Endothelial cell of umbilical vein (primary cell): ENCODE data around the gene ASPHD1. TPM values are rescaled to one million over a fixed set of nuclear protein-coding genes. Genes with fewer than 3 reads are reported as not detected.
"Not testable (repeated sequence)": the region's sequence is repeated elsewhere in the genome, so short reads cannot be mapped to it uniquely, and the experiment has no call there.

Experiments
- BruUV-seq: library from RNA; stranded (reverse); fragments of 400-500 nt; replicated peaks from 2 replicates; lab custom pipeline; 2021; lab: Mats Ljungman, UMichigan
- CTCF ChIA-PET: fragments of 300-600, 350-600 bp; sonication (Branson Sonifier 250); formaldehyde crosslinking; loops from one replicate; lab custom pipeline; 2021; ENCODE audit warnings: antibody characterized with exemption, inconsistent platforms; lab: Charles Lee
- POLR2A ChIA-PET: fragments of 300-600, 350-600 bp; sonication (Branson Sonifier 250); formaldehyde crosslinking; loops from one replicate; lab custom pipeline; 2021; ENCODE audit warnings: antibody characterized with exemption, inconsistent platforms; lab: Charles Lee
- DNase-seq: peaks from one replicate; pipeline ENCODE4 v3.0.0-alpha.2; 2011; ENCODE audit warnings: low read depth, low spot score
- FAIRE-seq: peaks from 2 replicates; lab custom pipeline; 2011; peaks lifted over from hg19 to GRCh38; lab: Jason Lieb, UNC
- H2AFZ ChIP-seq: 2 replicates; pipeline ENCODE4 v1.6.0; 2012; ENCODE audit warnings: low read depth, low read length, control low read depth, inconsistent platforms
- H3K27ac ChIP-seq: 2 replicates; pipeline ENCODE4 v1.5.1; 2011; ENCODE audit warnings: low read depth, mild to moderate bottlenecking, control low read depth, low read length, moderate library complexity; ENCODE audit not compliant: insufficient read depth
- H3K27me3 ChIP-seq, 2 experiments: 2 replicates each; pipeline versions ENCODE4 v1.6.0 to v1.6.1; 2011; ENCODE audit warnings: low read length in 2 of 2, mixed read lengths in 1 of 2; ENCODE audit not compliant: control insufficient read depth in 2 of 2, insufficient read depth in 2 of 2
- H3K36me3 ChIP-seq, 2 experiments: 2 replicates in 1 of 2; 3 replicates in 1 of 2; pipeline ENCODE4 v1.5.1; 2011; ENCODE audit warnings: low read length in 2 of 2, mild to moderate bottlenecking in 1 of 2, moderate library complexity in 1 of 2; ENCODE audit not compliant: control insufficient read depth in 2 of 2, insufficient read depth in 2 of 2; ENCODE audit errors: extremely low read depth in 1 of 2
- H3K4me1 ChIP-seq: 3 replicates; pipeline ENCODE4 v1.5.1; 2011; ENCODE audit warnings: mild to moderate bottlenecking, low read length; ENCODE audit not compliant: control insufficient read depth, insufficient read depth; ENCODE audit errors: extremely low read depth
- H3K4me2 ChIP-seq: 2 replicates; pipeline ENCODE4 v1.6.1; 2011; ENCODE audit warnings: low read length, control low read depth, mixed read lengths; ENCODE audit not compliant: insufficient read depth
- H3K4me3 ChIP-seq, 3 experiments: fragments of 200-600 bp in 1 of 3; sonication (generic), shearing (Covaris generic) in 1 of 3; replicated peaks in 1 of 3; 2 replicates each; pipeline ENCODE4 v1.5.1; 2011 to 2016; ENCODE audit warnings: control low read depth in 3 of 3, low read length in 3 of 3, mild to moderate bottlenecking in 2 of 3, inconsistent platforms in 1 of 3, low read depth in 1 of 3, moderate library complexity in 1 of 3; ENCODE audit not compliant: insufficient read depth in 1 of 3
- H3K79me2 ChIP-seq: 2 replicates; pipeline ENCODE4 v1.6.0; 2012; ENCODE audit warnings: low read length, inconsistent platforms; ENCODE audit not compliant: control insufficient read depth, insufficient read depth
- H3K9ac ChIP-seq: replicated peaks from 2 replicates; pipeline ENCODE3; 2011; ENCODE audit warnings: low read length, control low read depth; ENCODE audit not compliant: insufficient read depth; ENCODE audit errors: extremely low read depth
- H3K9me1 ChIP-seq: replicated peaks from 3 replicates; pipeline ENCODE4 v1.6.0; 2011; ENCODE audit warnings: mild to moderate bottlenecking, low read length; ENCODE audit not compliant: control insufficient read depth, insufficient read depth; ENCODE audit errors: extremely low read depth
- H3K9me3 ChIP-seq: replicated peaks from 2 replicates; pipeline ENCODE4 v1.5.1; 2012; ENCODE audit warnings: low read length, inconsistent platforms; ENCODE audit not compliant: control insufficient read depth, insufficient read depth
- H4K20me1 ChIP-seq: replicated peaks from 2 replicates; pipeline ENCODE3; 2011; ENCODE audit warnings: mild to moderate bottlenecking, low read length; ENCODE audit not compliant: control insufficient read depth, insufficient read depth; ENCODE audit errors: extremely low read depth
- CTCF ChIP-seq, 2 donors: IDR thresholded peaks; 1 replicate in 1 of 2; 2 replicates in 1 of 2; pipeline ENCODE4 v1.5.1; 2011; ENCODE audit warnings: low read length in 2 of 2, mild to moderate bottlenecking in 2 of 2, moderate library complexity in 2 of 2, control low read depth in 1 of 2, inconsistent platforms in 1 of 2, low read depth in 1 of 2; ENCODE audit not compliant: insufficient read depth in 1 of 2; ENCODE audit errors: extremely low read depth in 1 of 2
- EZH2 ChIP-seq: IDR thresholded peaks from 2 replicates; pipeline ENCODE4 v1.6.1; 2012; ENCODE audit warnings: borderline replicate concordance, low read depth, mild to moderate bottlenecking, moderate library complexity, low read length, inconsistent platforms; ENCODE audit not compliant: severe bottlenecking
- FOS ChIP-seq: IDR thresholded peaks from 2 replicates; pipeline ENCODE4 v1.6.1; 2011; ENCODE audit warnings: mild to moderate bottlenecking, low read length, moderate library complexity, borderline replicate concordance; ENCODE audit not compliant: insufficient read depth
- GATA2 ChIP-seq: IDR thresholded peaks from 2 replicates; pipeline ENCODE4 v1.7.0; 2011; ENCODE audit warnings: low read depth, mild to moderate bottlenecking, moderate library complexity, mixed read lengths, low read length; ENCODE audit not compliant: insufficient read length, insufficient read depth
- JUN ChIP-seq: IDR thresholded peaks from 2 replicates; pipeline ENCODE4 v1.6.1; 2011; ENCODE audit warnings: borderline replicate concordance, low read depth; ENCODE audit not compliant: insufficient read length, insufficient read depth
- MAX ChIP-seq: IDR thresholded peaks from 2 replicates; pipeline ENCODE4 v1.6.1; 2011; ENCODE audit not compliant: insufficient read depth, insufficient read length
- MYC ChIP-seq: IDR thresholded peaks from one replicate; pipeline ENCODE4 v1.6.1; 2011; ENCODE audit warnings: mild to moderate bottlenecking, low read depth, low read length
- POLR2A ChIP-seq: IDR thresholded peaks from 2 replicates; pipeline ENCODE4 v1.6.1; 2012; ENCODE audit warnings: low read depth, mild to moderate bottlenecking, control low read depth, low read length
- POLR2AphosphoS5 ChIP-seq: IDR thresholded peaks from 2 replicates; pipeline ENCODE4 v1.6.1; 2012; ENCODE audit warnings: low read depth, mild to moderate bottlenecking, control low read depth, low read length, moderate library complexity; ENCODE audit not compliant: insufficient read depth
- dilution Hi-C: fragments of 300-500 bp; cut with MboI; formaldehyde crosslinking; loops from one replicate; pipeline ENCODE4 v1.15.0; 2019; ENCODE audit warnings: low sequenced_read_pairs; ENCODE audit not compliant: extremely low pct_ligation_motif_present
- intact Hi-C: fragments of 100-400 bp; cut with micrococcal nuclease; formaldehyde crosslinking; loops from one replicate; pipeline ENCODE4 v1.10.0; 2022
- polyA plus RNA-seq, 4 experiments: library from polyadenylated mRNA; depleted of rRNA in 3 of 4; stranded (reverse) in 3 of 4; unstranded in 1 of 4; fragments of >200 nt; gene quantifications; 2 replicates each; pipeline versions ENCODE4 v1.2.1 to v1.2.3, GENCODE V29; 2011 to 2012; ENCODE audit warnings: missing spikeins in 1 of 4
- total RNA-seq: library from RNA; stranded (reverse); gene quantifications from 2 replicates; pipeline ENCODE4 v1.2.3, GENCODE V29; 2021

Gene ASPHD1
- total and polyA plus RNA-seq, 2 donors (not counting 3 experiments of a cell fraction or from before 2014, with no cell fraction given), result 0.90 to 1.2 TPM

- CTCF ChIA-PET, result interaction anchor here (0.6 to 1.0 kb wide), 2 partner anchors 8 to 155 kb away, joined by 4 read pairs; no protein-coding TSS in a partner anchor
- H3K36me3 ChIP-seq, result peaks cover 0 to 3% of the 10 kb centered on the region in 2 experiments
- intact Hi-C loops, result loop anchor here (10.0 kb wide), 1 partner anchor 85 kb away; the partner anchor contains the start of gene MVP
- TF ChIP-seq CTCF (IDR thresholded peaks at IDR 0.05; ENCODE audit: extremely low read depth in 1 of 2, insufficient read depth in 1 of 2, low read depth in 1 of 2, low read length in 2 of 2) (no peak), EZH2 (no peak), POLR2AphosphoS5 (no peak), GATA2 (no peak), MAX (no peak), FOS (no peak), JUN (no peak), POLR2A (no peak), MYC (no peak)
- no peaks in the 10 kb centered on the region for H3K27me3 ChIP-seq
- no peaks in the 10 kb centered on the region for H3K9me1 ChIP-seq
- no TSS peak for BruUV-seq
- no peak overlapping the region for H3K27ac ChIP-seq
- no peaks in the 10 kb centered on the region for H4K20me1 ChIP-seq
- H3K9ac ChIP-seq, result no peak overlapping the region
- FAIRE-seq, result no peak
- no peak for DNase-seq
- H3K4me3 ChIP-seq, result no peak overlapping the region
- H3K4me1 ChIP-seq, result no peaks in the 10 kb centered on the region
- H3K9me3 ChIP-seq, result no peaks in the 10 kb centered on the region
- no peak overlapping the region for H2AFZ ChIP-seq
- no peaks in the 10 kb centered on the region for H3K79me2 ChIP-seq
- POLR2A ChIA-PET, result no interaction called here
- no peak overlapping the region for H3K4me2 ChIP-seq
- dilution Hi-C loops, result no loop called here
These were observed 9.1 kb downstream of the ASPHD1 start for GRCh38 chr16:29909391-29909790.

GRCh38 chr16:29909851-29910250, 9.6 kb downstream of the ASPHD1 start:
- POLR2A ChIA-PET, H3K79me2 ChIP-seq, DNase-seq, H3K9me3 ChIP-seq, H3K4me1 ChIP-seq, BruUV-seq, dilution Hi-C loops, H3K4me3 ChIP-seq, FAIRE-seq, H3K9ac ChIP-seq, H3K27me3 ChIP-seq, H3K36me3 ChIP-seq, H3K27ac ChIP-seq, H2AFZ ChIP-seq, H3K9me1 ChIP-seq, H4K20me1 ChIP-seq, H3K4me2 ChIP-seq: not testable (repeated sequence)
- CTCF ChIA-PET, result interaction anchor here (1.0 kb wide), 1 partner anchor 8 kb away, joined by 4 read pairs; no protein-coding TSS in a partner anchor
- intact Hi-C loops, result loop anchor here (10.0 kb wide), 1 partner anchor 85 kb away; the partner anchor contains the start of gene MVP
